HepG2 (cell line): ENCODE measurements around the gene TCOF1.

Experiments used
- BRF2 ChIP-seq: sonication (generic); formaldehyde crosslinking; IDR thresholded peaks from 2 replicates; pipeline ENCODE4 v1.8.1; 2022; ENCODE audit warnings: mild to moderate bottlenecking, missing genetic modification reagents
- CTCF ChIP-seq: sonication (generic); formaldehyde crosslinking; IDR thresholded peaks from 2 replicates; pipeline ENCODE4 v1.5.0; 2020; ENCODE audit warnings: mild to moderate bottlenecking, missing genetic modification reagents, moderate library complexity
- FOSL2 ChIP-seq: sonication (generic); formaldehyde crosslinking; IDR thresholded peaks from 2 replicates; pipeline ENCODE4 v1.4.0; 2020; ENCODE audit warnings: missing genetic modification reagents
- MAX ChIP-seq: IDR thresholded peaks from 2 replicates; pipeline ENCODE4 v1.6.1; 2012; ENCODE audit warnings: inconsistent platforms
- NFKB2 ChIP-seq: sonication (generic); formaldehyde crosslinking; IDR thresholded peaks from 2 replicates; pipeline ENCODE4 v1.4.0; 2020; ENCODE audit warnings: missing genetic modification reagents, borderline replicate concordance
- REPIN1 ChIP-seq: sonication (generic); formaldehyde crosslinking; IDR thresholded peaks from 2 replicates; pipeline ENCODE4 v1.8.0; 2022; ENCODE audit warnings: missing genetic modification reagents, low read depth, mild to moderate bottlenecking, borderline replicate concordance
- SIX1 ChIP-seq: sonication (generic); formaldehyde crosslinking; IDR thresholded peaks from 2 replicates; pipeline ENCODE4 v1.4.0; 2020; ENCODE audit warnings: missing genetic modification reagents, borderline replicate concordance
- TFDP1 ChIP-seq: IDR thresholded peaks from 2 replicates; pipeline ENCODE4 v1.6.1; 2016; ENCODE audit warnings: missing compliant biosample characterization, missing genetic modification reagents, borderline replicate concordance
- ZNF772 ChIP-seq: sonication (generic); formaldehyde crosslinking; IDR thresholded peaks from 2 replicates; pipeline ENCODE4 v1.5.0; 2020; ENCODE audit warnings: mild to moderate bottlenecking, missing genetic modification reagents

- TF ChIP-seq REPIN1 (no peak), BRF2 (no peak), TFDP1 (CRISPR knock-in tag) (no peak), MAX (no peak), FOSL2 (CRISPR knock-in tag) (no peak), CTCF (CRISPR knock-in tag) (no peak), NFKB2 (CRISPR knock-in tag) (no peak), ZNF772 (CRISPR knock-in tag) (no peak), SIX1 (CRISPR knock-in tag) (no peak)
Observed at GRCh38 chr5:150372639-150373038, 15.1 kb downstream of the TCOF1 start.
